MCF 10A (cell line): ENCODE data around the gene TBC1D19. TPM values are rescaled to one million over a fixed set of nuclear protein-coding genes. Genes with fewer than 3 reads are reported as not detected.

Experiments used
- BruUV-seq: library from RNA; stranded (reverse); fragments of 400-500 nt; replicated peaks from 2 replicates; lab custom pipeline; 2021; lab: Mats Ljungman, UMichigan
- CTCF ChIA-PET: fragments of 300-600 bp; sonication (Branson Sonifier 250); formaldehyde crosslinking; extraction: SDS; loops from one replicate; lab custom pipeline; 2021; ENCODE audit warnings: antibody characterized with exemption, inconsistent platforms; lab: Yijun Ruan, JAX
- POLR2A ChIA-PET: fragments of 300-600, 350-650 bp; sonication (Branson Sonifier 250); formaldehyde crosslinking; extraction: SDS; loops from one replicate; lab custom pipeline; 2020; ENCODE audit warnings: antibody characterized with exemption, inconsistent platforms; lab: Yijun Ruan, JAX
- DNase-seq: peaks from one replicate; pipeline ENCODE4 v3.0.0-alpha.2; 2018; ENCODE audit not compliant: unreplicated experiment
- H3K27ac Mint-ChIP-seq: one replicate; pipeline ENCODE4 v1.8.0; 2022; ENCODE audit warnings: mild to moderate bottlenecking, low read depth, mixed read lengths; ENCODE audit not compliant: unreplicated experiment
- H3K27me3 Mint-ChIP-seq: one replicate; pipeline ENCODE4 v1.8.0; 2022; ENCODE audit warnings: mixed read lengths; ENCODE audit not compliant: insufficient read depth, unreplicated experiment
- H3K36me3 Mint-ChIP-seq: one replicate; pipeline ENCODE4 v1.8.0; 2022; ENCODE audit warnings: mild to moderate bottlenecking, moderate library complexity, mixed read lengths; ENCODE audit not compliant: insufficient read depth, unreplicated experiment
- H3K4me1 Mint-ChIP-seq: one replicate; pipeline ENCODE4 v1.8.0; 2022; ENCODE audit warnings: mixed read lengths; ENCODE audit not compliant: insufficient read depth, unreplicated experiment
- H3K4me3 Mint-ChIP-seq: one replicate; pipeline ENCODE4 v1.8.0; 2022; ENCODE audit warnings: mild to moderate bottlenecking, moderate library complexity, mixed read lengths; ENCODE audit not compliant: unreplicated experiment
- H3K9me3 Mint-ChIP-seq: one replicate; pipeline ENCODE4 v1.8.0; 2022; ENCODE audit warnings: mixed read lengths; ENCODE audit not compliant: unreplicated experiment
- CTCF ChIP-seq: fragments of 200-600 bp; IDR thresholded peaks from one replicate; pipeline ENCODE4 v1.8.0; 2022; ENCODE audit warnings: antibody characterized with exemption, mild to moderate bottlenecking; ENCODE audit not compliant: unreplicated experiment
- intact Hi-C: fragments of 100-400 bp; cut with micrococcal nuclease; formaldehyde crosslinking; loops from 2 replicates; pipeline ENCODE4 v1.14.1; 2022
- total RNA-seq: library from RNA; stranded (reverse); gene quantifications from 2 replicates; pipeline ENCODE4 v1.2.3, GENCODE V29; 2022

Gene TBC1D19
- total RNA-seq, 1 experiment from 2014 or later: 9.6 TPM

GRCh38 chr4:26723216-26723615 lies 139.3 kb downstream of the TBC1D19 start:
- CTCF ChIA-PET: interaction anchor here (0.7 to 7.1 kb wide), 5 partner anchors 263 to 735 kb away, joined by 3 to 124 read pairs (median 5); no protein-coding TSS in a partner anchor
- Mint-ChIP-seq H3K27ac (no peak overlapping the region), H3K4me3 (no peak overlapping the region), H3K27me3 (no peaks in the 10 kb centered on the region), H3K36me3 (peaks cover 7% of the 10 kb centered on the region), H3K4me1 (no peaks in the 10 kb centered on the region), H3K9me3 (no peaks in the 10 kb centered on the region)
- TF ChIP-seq CTCF: no peak
- intact Hi-C loops: loop anchor here (5.0 to 10.0 kb wide), 2 partner anchors 141 to 738 kb away; partner anchors contain the start of gene TBC1D19
- BruUV-seq: no TSS peak
- DNase-seq: no peak
- POLR2A ChIA-PET: no interaction called here

- ChIA-PET CTCF (interaction anchor here (0.5 to 7.1 kb wide), 5 partner anchors 28 to 395 kb away, joined by 3 to 124 read pairs (median 3); no protein-coding TSS in a partner anchor), POLR2A (no interaction called here)
- Mint-ChIP-seq H3K27ac (no peak overlapping the region), H3K4me1 (no peaks in the 10 kb centered on the region), H3K4me3 (no peak overlapping the region), H3K27me3 (no peaks in the 10 kb centered on the region), H3K36me3 (peaks cover 7% of the 10 kb centered on the region), H3K9me3 (no peaks in the 10 kb centered on the region)
- TF ChIP-seq CTCF: no peak
- no TSS peak for BruUV-seq
- DNase-seq: no peak
- intact Hi-C loops: loop anchor here (5.0 to 10.0 kb wide), 2 partner anchors 142 to 740 kb away; partner anchors contain the start of gene TBC1D19
Measured at GRCh38 chr4:26724534-26724933, 140.7 kb downstream of the TBC1D19 start.

- no peak overlapping the region for H3K4me3 Mint-ChIP-seq
- ChIA-PET CTCF (no interaction called here), POLR2A (no interaction called here)
- H3K9me3 Mint-ChIP-seq: no peaks in the 10 kb centered on the region
- H3K27ac Mint-ChIP-seq: no peak overlapping the region
- TF ChIP-seq CTCF: no peak
- intact Hi-C loops: loop anchor here (10.0 kb wide), 1 partner anchor 742 kb away; no protein-coding TSS in a partner anchor
- no TSS peak for BruUV-seq
- no peaks in the 10 kb centered on the region for H3K27me3 Mint-ChIP-seq
- H3K4me1 Mint-ChIP-seq: no peaks in the 10 kb centered on the region
- DNase-seq: no peak
- H3K36me3 Mint-ChIP-seq: peaks cover 7% of the 10 kb centered on the region
Measured at GRCh38 chr4:26726655-26727387, 142.9 kb downstream of the TBC1D19 start.

- peaks cover 7% of the 10 kb centered on the region for H3K36me3 Mint-ChIP-seq
- CTCF ChIA-PET: interaction anchor here (0.5 kb wide), 1 partner anchor 235 kb away, joined by 3 read pairs; no protein-coding TSS in a partner anchor
Measured at GRCh38 chr4:26727844-26728243, 144.0 kb downstream of the TBC1D19 start.

More at GRCh38 chr4:26727844-26728243, 144.0 kb downstream of the TBC1D19 start:
- no peaks in the 10 kb centered on the region for H3K4me1 Mint-ChIP-seq
- intact Hi-C loops: loop anchor here (10.0 kb wide), 1 partner anchor 743 kb away; no protein-coding TSS in a partner anchor
- POLR2A ChIA-PET: no interaction called here
- no peaks in the 10 kb centered on the region for H3K27me3 Mint-ChIP-seq
- BruUV-seq: no TSS peak
- no peak for DNase-seq
- no peak for TF ChIP-seq CTCF
- H3K4me3 Mint-ChIP-seq: no peak overlapping the region
- H3K9me3 Mint-ChIP-seq: no peaks in the 10 kb centered on the region
- no peak overlapping the region for H3K27ac Mint-ChIP-seq
